Hematopoietic multipotent progenitor cell treated with erythropoietin and hydrocortisone succinate and interleukin-3 and kit ligand, for 17 days (in vitro differentiated cells): Measurements from ENCODE around the gene MIDN.

Source experiments
- DNase-seq: peaks from one replicate; pipeline ENCODE4 v3.0.0-alpha.2; 2015; ENCODE audit warnings: low spot score

Gene MIDN

DNA sequence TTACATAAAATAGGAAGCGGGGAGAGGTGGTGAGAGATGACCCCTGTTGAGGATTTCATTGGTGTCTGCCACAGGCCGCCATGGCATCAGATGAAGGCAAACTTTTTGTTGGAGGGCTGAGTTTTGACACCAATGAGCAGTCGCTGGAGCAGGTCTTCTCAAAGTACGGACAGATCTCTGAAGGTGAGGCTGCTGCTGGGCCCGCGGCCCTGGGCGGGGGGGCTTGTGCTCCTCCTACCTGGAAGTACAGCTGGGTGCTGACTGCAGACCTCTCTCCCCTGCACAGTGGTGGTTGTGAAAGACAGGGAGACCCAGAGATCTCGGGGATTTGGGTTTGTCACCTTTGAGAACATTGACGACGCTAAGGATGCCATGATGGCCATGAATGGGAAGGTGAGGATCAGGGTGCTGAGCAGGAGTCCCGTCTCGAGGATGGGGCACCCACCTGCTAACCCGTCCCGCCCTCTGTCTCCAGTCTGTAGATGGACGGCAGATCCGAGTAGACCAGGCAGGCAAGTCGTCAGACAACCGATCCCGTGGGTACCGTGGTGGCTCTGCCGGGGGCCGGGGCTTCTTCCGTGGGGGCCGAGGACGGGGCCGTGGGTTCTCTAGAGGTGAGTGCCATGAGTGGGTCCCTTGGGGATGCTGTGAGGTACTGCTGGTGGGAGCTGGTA is 22.6 kb downstream of the MIDN start:
- DNase-seq: no peak

DNA sequence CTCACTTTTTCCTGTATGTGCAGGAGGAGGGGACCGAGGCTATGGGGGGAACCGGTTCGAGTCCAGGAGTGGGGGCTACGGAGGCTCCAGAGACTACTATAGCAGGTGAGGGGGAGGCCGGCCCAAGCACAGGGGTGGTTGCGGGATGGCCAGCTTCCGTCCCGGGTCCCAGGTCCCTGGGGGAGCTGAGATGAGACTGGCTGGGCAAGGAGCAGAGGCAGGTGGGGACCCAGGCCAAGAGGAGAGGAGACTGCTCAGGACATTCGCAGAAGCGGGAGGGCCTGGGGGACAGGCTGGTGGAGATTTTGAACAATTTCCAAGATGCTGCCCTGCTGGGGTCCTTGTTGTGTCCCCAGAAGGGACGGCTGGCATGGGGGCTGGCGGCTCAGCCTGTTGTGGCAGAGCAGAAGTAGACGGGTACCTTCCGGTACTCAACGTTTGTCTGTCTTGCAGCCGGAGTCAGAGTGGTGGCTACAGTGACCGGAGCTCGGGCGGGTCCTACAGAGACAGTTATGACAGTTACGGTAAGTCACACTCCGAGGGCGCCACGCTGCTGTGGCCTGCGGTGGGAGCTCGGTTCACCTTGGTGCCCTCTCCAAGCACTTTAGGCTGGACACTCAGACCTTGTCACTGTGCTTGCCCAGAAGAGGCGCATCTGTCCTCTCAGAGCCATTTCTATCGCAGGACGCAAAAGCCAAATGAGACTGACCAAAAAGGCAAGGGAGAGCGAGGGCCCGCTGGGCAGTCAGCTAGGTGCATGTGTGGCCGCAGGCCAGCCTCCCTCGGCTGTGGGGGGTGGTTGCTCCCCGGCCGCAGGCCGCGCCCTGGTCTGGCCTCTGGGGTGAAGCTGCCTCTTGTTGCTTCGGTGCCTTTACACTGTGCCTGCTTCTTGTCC is 23.4 kb downstream of the MIDN start:
- DNase-seq: no peak

DNA sequence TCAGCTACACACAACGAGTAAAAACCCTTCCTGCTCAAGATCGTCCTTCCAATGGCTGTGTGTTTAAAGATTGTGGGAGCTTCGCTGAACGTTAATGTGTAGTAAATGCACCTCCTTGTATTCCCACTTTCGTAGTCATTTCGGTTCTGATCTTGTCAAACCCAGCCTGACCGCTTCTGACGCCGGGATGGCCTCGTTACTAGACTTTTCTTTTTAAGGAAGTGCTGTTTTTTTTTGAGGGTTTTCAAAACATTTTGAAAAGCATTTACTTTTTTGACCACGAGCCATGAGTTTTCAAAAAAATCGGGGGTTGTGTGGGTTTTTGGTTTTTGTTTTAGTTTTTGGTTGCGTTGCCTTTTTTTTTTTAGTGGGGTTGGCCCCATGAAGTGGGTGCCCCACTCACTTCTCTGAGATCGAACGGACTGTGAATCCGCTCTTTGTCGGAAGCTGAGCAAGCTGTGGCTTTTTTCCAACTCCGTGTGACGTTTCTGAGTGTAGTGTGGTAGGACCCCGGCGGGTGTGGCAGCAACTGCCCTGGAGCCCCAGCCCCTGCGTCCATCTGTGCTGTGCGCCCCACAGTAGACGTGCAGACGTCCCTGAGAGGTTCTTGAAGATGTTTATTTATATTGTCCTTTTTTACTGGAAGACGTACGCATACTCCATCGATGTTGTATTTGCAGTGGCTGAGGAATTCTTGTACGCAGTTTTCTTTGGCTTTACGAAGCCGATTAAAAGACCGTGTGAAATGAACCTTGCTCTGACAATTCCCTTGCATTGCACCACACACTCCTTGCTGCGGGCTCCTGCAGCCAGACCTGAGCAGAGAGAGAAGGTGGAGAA is 24.3 kb downstream of the MIDN start:
- DNase-seq: peak; percentile 15

DNA sequence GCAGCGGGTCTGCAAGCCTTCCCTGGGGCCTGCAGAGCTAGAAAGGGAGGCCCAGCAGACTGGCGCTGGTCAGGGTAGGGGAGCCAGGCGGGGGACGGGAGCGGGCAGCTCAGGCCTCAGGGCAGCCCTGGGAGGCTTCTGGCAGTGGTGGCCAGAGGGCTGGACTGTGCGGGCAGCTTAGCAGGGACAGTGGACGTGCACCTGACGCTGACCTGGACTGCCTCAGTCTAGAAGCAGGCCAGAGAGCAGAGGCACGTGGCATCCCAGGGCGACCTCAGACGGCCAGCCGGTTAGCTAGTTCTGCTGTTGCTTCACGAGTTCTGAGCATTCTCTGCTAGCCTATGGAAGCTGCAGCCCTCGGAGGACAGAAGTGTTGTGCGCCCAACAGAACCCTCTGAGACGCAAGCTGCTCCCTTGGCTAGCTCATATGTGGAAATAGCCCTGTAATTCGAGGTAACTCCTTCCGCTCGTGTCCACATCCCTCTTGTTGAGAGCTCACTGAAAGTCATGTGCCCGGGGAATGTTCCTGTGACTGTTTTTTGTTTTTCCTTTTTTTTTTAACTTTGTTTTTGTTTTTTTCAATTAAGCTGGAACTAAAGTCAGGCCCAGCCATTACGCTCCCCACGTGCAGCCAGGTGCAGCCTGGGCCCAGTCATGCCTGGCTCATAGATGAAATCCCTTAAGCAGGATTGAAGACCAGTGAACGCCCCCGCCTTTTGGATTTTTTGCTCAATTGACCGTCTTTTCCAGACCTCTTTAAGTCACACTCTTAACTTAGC is 25.1 kb downstream of the MIDN start:
- DNase-seq: no peak

DNA sequence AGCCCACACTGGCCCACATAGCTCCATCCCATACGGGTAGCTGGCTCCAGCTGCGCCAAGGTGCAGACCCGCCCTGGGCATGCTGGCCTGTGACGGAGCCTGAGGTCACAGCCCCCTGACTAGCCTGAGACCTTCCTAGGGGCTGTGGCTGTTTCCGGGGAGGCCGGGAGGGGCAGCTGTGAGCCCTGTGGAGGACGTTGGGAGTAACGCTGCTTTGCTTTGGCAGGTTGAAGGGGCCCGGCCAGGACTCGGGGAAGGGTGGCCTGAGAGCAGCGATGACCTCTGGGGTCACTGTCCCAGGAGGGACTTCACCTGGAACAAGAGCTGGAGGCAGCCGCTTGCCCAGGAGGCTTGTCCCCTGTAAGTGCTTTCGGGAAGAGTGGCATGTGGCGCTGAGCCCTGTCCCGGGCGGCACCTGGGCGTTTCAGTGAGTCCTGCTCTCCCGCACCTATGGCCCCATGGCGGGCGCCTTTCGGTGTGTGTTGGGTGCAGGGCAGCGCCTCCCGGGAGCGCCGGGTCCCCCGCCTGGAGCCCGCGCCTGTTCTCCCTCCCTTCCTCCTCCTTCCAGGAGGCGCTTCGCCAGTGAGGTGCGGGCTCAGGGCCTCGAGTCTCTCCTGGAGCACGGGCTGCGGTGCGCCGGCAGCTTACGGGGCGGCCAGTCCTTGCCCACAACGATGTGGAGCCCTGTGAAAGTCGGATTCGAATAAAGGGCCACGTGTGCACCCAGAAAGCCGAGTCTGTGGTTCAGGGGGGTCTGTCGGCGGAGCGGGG is 25.9 kb downstream of the MIDN start:
- DNase-seq: no peak

DNA sequence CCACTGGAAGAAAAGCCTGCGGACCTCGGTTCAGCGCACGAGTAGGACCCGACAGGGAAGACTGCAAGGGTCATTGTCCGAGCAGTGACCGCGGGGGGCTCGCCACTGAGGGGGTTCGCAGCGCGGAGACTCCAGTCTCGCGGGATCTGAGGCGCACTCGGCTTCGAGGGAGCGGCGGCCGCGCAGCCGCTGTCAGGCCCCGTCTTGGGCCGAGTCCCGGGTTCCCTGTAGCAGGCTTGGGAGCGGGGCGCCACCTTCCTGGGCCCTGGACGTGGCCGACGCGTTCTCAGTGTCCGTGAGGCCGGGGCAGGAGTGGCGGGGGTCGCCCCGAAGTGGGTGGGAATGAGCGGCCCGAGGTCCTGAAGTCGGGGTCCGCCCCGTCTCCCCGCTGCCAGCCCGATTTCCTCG is 26.5 kb downstream of the MIDN start:
- no peak for DNase-seq

DNA sequence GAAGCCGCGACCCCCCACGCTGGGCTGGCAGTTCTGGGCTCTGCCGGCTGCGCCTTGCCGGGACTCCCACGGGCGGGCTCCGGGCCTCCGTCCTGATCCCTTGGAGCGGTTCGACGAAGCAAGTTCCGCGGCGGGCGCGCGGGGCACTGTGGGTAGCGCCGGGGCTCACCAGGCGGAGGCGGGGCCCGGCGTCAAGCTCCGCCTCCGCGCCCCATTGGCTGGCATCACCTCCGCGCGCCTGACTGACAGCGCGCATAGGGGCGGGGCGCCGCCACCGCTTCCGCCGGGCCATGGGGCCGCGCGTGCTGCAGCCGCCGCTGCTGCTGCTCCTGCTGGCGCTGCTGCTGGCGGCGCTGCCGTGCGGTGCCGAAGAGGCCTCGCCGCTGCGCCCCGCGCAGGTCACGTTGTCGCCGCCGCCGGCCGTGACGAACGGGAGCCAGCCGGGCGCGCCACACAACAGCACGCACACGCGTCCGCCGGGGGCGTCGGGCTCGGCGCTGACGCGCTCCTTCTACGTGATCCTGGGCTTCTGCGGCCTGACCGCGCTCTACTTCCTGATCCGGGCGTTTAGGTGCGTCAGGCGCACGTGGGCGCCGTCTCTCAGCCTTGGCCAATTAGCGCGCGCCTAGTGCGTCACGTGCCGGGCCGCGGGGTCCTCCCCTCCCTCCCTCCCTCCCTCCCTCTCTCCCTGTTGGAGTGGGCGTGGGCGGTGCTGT is 27.0 kb downstream of the MIDN start, which contains the start of gene FAM174C:
Gene FAM174C (plus strand): TSS at position 271 of the 716 bp plus-strand sequence. CDS start 20 bp downstream, at position 291.
- DNase-seq: peak; percentile 95

DNA sequence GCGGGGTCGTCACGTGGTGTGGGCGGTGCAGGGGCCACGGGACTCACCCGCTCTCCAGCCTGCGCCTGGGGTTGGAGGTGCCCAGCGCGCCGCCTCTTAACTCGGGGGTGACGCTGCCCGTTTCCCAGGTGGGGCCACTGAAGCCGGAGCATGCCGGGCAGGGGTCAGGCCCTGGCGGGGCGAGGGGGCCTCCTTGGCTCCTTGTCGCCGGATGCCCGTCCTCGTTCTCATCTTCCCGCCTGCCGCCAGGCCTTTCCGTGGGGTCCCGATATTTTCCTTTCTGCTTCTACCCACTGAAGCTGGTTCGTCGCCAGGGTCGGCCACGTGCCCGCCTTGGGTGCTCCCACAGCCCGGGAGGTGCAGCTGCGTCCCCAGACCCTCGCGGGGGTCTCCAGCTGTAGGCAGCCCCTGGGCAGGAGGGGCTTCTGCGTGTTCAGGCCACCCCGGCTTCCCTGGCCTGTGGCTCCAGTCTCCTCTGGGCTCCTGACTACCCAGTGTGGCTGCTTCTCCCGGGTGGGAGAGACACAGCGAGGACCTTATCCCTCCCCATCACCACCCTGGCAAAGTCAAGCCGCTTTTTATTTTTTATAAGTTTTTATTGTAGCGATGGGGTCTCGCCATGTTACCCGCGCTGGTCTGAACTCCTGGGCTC is 27.7 kb downstream of the MIDN start:
- no peak for DNase-seq

DNA sequence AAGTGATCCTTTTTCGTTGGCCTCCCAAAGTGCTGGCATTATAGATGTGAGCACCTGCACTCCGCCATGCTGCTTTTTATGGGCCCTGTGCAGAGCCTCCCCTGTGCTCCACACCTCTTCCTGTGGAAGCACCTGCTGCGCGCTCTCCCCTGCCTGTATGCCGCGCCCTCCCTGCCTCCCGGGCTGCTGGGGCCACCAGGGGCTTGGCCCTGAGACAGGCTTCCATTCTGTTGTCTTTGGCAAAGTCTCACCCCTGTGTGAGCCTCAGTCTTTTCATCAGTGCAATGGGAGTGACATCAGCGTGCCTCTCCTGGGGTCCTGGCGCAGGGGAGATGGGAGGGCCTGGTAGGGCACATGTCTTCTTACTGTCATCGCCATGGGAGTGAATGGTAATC is 28.2 kb downstream of the MIDN start:
- DNase-seq: no peak

DNA sequence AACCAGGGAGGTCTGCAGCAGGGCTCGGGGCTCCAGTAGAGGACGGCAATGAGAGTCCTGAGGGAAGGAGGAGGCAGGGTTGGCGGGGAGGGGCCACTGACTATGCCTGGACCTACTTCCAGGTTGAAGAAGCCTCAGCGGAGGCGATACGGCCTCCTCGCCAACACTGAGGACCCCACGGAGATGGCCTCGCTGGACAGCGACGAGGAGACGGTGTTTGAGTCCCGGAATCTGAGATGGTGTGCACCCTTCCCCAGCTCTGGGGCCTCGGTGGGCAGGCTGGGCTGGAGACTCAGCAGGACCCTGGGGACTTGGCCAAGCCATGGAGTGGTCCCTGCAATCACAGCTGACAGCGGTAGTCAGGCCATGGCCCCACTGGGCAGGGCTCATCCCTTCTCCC is 28.7 kb downstream of the MIDN start:
- DNase-seq: peak; percentile 4

DNA sequence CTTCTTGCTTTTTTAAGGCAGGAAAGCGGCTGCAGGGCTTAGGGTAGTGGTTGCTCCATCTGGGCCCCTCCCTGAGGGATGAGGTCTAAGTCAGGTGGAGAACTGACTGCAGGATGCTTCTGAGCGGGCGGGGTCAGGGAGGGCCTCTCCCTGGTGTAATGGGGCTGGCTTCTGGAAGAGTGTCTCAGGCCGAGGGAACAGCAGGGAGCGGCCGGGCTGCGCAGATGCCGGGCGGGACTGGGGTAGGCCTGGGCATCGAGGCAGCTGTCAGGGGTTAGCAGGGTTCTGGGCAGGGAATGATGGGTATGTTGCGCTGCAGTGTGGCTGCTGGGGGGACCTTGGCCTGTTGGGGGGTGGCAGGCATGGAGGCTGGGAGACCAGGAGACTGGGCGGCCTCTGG is 29.7 kb downstream of the MIDN start:
- no peak for DNase-seq

DNA sequence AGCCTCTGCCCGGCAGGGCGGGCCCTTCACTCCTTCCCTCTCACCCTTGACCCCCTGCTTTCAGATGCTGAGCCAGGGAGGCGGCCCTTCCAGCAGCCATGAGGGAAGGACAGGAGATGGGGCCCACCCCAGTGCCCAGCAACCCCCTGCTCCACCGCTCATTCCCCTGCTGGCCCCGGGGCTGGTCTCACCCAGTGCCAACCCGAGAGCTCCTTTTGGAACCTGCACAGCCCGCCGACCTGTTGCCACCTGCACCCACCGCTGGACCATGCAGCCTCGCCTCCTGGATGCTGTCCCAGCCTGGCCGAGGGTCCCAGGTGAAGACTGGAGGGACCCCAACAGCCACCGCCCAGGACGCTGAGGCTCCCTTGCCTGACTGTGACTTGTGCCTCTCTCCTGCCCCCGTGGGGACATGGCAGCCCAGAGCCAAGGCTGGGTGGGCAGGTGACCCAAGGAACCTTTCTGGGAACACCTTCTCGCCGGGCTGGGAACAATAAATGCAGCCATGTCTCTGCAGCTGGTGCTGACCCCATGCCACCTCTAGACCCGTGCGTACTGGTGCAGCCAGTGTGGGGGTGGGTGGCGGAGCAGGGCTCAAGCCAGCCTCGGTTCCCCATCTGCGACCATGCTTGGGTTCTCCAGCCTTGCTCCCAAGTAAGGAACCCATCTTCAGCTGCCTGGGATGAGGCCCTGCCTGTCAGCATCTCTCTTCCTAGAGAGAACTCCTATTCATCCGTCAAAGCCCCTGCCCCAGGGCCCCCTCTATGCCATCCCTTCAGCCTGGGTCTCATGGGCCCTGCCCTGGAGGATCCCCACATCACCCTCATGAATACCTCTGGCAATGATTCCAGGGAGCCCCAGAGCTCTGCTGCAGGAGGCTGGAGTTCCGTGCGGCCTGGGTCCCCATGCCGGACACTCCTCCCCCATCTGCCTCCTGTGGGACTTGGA is 30.6 kb downstream of the MIDN start:
- DNase-seq: no peak

DNA sequence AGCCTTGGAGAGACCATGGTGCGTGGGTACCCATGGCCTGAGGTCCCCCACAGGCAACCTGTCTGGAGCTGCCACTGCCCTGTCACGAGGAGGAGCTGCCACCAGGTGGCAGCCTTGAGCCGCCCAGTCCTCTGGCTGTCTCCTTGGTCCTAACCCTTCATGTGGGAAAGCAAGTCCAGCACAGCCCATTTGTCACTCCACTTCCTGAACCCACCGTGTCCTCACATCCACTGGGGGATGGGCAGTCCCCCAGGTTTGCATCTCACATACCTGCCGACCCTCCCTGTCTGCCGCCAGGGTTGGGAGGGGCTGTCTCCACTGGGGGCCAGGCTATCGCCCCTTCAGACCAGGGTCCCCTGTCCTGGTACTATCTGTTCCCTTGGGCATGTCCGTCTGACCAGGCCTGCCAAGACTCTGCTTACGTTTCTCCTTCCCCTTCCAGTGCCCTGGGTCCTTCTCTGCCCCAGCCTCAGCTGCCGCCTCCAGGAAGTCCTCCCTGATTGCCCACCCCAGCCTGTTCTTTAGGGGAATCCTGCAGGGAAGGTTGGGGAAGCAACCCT is 31.5 kb downstream of the MIDN start:
- DNase-seq: peak; percentile 88

DNA sequence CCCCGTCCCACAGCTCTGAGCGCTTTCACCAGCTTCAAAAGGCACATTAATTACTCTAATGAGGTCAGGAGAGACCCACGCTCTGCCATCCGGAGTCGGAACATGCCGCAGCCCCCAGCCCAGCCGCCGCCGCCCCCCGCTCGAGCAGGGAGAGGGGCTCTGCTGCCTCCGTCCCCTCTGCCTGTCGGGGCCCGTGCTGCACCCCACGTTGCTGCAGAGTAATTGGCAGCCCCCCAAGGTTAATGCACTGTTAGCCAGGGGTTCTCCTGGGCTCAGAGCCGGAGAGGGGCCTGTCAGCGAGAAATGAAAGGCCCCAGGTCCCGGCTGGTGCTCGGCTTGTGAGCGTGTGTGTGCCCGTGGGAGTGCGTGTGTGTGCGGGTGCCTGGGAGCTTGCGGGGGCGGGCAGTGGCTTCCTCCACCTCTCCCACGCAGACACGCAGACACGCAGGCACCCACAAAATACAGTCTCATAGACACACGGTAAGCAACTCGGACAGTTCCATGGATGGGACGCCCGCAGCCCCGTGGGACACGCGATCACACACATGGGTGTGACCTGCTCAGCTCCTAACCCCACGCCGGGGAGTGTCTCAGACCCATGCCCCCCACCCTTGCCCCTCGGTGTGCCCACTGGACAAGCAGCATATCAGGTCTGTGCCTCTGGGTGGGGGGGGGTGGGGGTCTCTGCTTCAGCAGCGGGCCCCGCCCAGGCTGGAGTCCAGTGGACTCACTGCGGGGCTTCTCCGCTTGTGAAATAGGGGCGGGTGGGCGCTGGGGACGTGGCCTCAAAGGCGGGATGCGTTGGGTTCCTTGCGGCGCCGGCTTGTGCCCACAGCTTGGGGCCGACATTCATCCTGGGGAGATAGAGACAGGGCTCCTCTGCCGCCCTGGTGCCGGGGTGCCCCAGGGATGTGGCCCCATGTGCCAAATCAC is 32.5 kb downstream of the MIDN start:
- DNase-seq: no peak

DNA sequence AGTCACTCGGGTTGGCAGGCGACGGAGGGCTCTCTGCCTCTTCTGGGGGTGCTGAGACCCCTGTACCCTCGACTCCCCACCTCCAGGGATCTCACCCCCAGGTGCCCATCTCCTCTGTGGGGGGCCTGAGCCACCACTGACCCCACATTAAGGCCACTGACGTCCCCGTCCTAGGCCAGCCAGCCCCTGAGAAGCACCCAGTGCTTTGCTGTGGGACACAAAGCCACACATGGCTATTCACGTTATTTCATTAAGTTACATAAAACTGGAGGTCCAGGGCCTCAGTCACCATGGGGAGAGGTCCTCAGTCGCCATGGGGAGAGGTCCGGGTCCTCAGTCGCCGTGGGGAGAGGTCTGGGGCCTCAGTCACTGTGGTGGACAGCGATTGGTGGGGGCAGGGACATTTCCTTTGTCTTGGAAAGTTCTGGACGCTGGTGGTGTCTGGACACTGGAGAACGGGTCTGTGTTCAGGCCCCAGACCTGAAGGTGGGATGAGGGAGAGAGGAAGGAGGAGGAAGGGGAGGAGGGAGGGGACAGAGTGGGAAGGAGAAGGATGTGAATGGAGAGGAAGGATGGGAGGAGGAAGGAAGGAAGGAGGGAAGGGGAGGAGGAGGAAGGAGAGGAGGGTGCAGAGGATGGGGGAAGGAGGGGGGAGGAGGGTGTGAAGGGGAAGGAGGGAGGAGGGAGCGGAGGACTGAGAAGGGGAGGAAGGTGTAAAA is 33.3 kb downstream of the MIDN start:
- DNase-seq: no peak

DNA sequence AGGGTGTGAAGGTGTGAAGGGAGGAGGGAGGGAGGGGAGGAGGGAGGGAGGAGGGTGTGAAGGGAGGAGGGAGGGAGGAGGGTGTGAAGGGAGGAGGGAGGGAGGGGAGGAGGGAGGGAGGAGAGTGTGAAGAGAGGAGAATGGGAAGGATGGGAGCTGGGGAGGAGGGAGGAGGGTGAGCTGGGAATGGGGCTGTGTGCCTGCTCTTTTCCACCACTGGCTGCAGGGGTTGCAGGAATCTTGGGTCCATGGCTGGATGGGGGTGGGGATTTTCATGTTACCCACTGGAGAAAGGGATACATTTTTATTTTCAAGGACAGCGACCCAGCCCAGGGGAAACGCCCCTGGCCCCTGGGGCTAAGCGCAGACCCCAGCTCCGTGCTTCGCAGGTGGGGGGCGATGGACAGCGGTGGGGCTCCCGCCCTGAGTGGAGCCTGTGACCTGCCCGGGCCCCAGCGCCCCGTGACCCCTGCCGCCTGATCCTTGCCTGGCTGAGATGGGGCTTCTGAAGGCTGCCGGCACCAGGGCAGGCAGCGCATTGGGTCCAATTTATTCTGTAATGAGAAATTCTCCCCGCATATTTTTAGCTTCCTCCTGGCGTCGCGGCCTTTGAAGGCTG is 34.3 kb downstream of the MIDN start:
- DNase-seq: no peak
